RWPE2 (cell line): Measurements from ENCODE around the gene RHAG.

Experiments used
- ATAC-seq: fragments of 200-7000 bp; cut with Tn5 transposase; 3 replicates; pipeline ENCODE4 v1.9.1; 2021; ENCODE audit warnings: low read depth
- DNase-seq: peaks from one replicate; pipeline ENCODE4 v3.0.0-alpha.2; 2020; ENCODE audit warnings: low spot score
- H3K27ac ChIP-seq: fragments of 450-650 bp; 2 replicates; pipeline ENCODE4 v1.5.1; 2017; ENCODE audit warnings: mild to moderate bottlenecking; ENCODE audit not compliant: poor library complexity, severe bottlenecking
- H3K27me3 ChIP-seq: fragments of 250-450 bp; sonication (Bioruptor Pico); 2 replicates; pipeline ENCODE4 v1.5.1; 2021; ENCODE audit warnings: mild to moderate bottlenecking, moderate library complexity; ENCODE audit not compliant: insufficient read depth, poor library complexity, severe bottlenecking
- H3K36me3 ChIP-seq: fragments of 250-450 bp; sonication (Bioruptor Pico); 2 replicates; pipeline ENCODE4 v1.5.1; 2020; ENCODE audit warnings: low read depth, mild to moderate bottlenecking, moderate library complexity
- H3K4me1 ChIP-seq: fragments of 250-450 bp; sonication (Bioruptor Pico); 2 replicates; pipeline ENCODE4 v1.5.1; 2021; ENCODE audit warnings: mild to moderate bottlenecking, moderate library complexity; ENCODE audit not compliant: insufficient read depth, poor library complexity, severe bottlenecking
- H3K4me3 ChIP-seq: fragments of 250-450 bp; sonication (Bioruptor Pico); 2 replicates; pipeline ENCODE4 v1.5.1; 2021; ENCODE audit warnings: mild to moderate bottlenecking, moderate library complexity; ENCODE audit not compliant: severe bottlenecking
- H3K9me3 ChIP-seq: fragments of 250-450 bp; sonication (Bioruptor Pico); 2 replicates; pipeline ENCODE4 v1.5.1; 2021; ENCODE audit warnings: mild to moderate bottlenecking, moderate library complexity; ENCODE audit not compliant: severe bottlenecking
- CTCF ChIP-seq: fragments of 450-650 bp; IDR thresholded peaks from one replicate; pipeline ENCODE4 v1.5.1; 2017; ENCODE audit warnings: mild to moderate bottlenecking, moderate library complexity; ENCODE audit not compliant: poor library complexity, severe bottlenecking

The RHAG gene

GRCh38 chr6:49557177-49557576, 79.5 kb downstream of the RHAG start:
- Histone ChIP-seq H3K4me3 (no peak overlapping the region), H3K36me3 (peaks cover 75% of the 10 kb centered on the region), H3K4me1 (peaks cover 34% of the 10 kb centered on the region), H3K27me3 (no peaks in the 10 kb centered on the region), H3K9me3 (no peaks in the 10 kb centered on the region), H3K27ac (peak overlapping the region; percentile 95)
- no peak for ATAC-seq
- TF ChIP-seq CTCF: no peak
- no peak for DNase-seq

- H3K27ac ChIP-seq: peak overlapping the region; percentile 95
- no peak overlapping the region for H3K4me3 ChIP-seq
- TF ChIP-seq CTCF: no peak
- peaks cover 34% of the 10 kb centered on the region for H3K4me1 ChIP-seq
- H3K36me3 ChIP-seq: peaks cover 77% of the 10 kb centered on the region
- peak; percentile 79 for ATAC-seq
- H3K9me3 ChIP-seq: no peaks in the 10 kb centered on the region
- no peaks in the 10 kb centered on the region for H3K27me3 ChIP-seq
- DNase-seq: peak; percentile 74
These were observed 80.2 kb downstream of the RHAG start for GRCh38 chr6:49556429-49556837.

- DNase-seq (no peak), ATAC-seq (no peak)
- Histone ChIP-seq H3K4me3 (no peak overlapping the region), H3K9me3 (no peaks in the 10 kb centered on the region), H3K36me3 (peaks cover 74% of the 10 kb centered on the region), H3K4me1 (peaks cover 34% of the 10 kb centered on the region), H3K27me3 (no peaks in the 10 kb centered on the region), H3K27ac (peak overlapping the region; percentile 95)
- no peak for TF ChIP-seq CTCF
These were observed 80.7 kb downstream of the RHAG start for GRCh38 chr6:49555951-49556350.
